NCI-H187 (cell line): ENCODE data around the gene FAR2.
"Not testable (repeated sequence)": the region's sequence is repeated elsewhere in the genome, so short reads cannot be mapped to it uniquely, and the experiment has no call there.

Experiments
- DNase-seq, 2 experiments: peaks; one replicate each; lab custom pipeline; 2025; lab: John Stamatoyannopoulos, UW

The FAR2 gene

GRCh38 chr12:29152981-29153630 lies 4.0 kb downstream of the FAR2 start:
- peak; percentile 52 to 56 for DNase-seq

- DNase-seq: no peak
These were observed 6.0 kb downstream of the FAR2 start for GRCh38 chr12:29155079-29155478.

GRCh38 chr12:29157486-29157946 lies 8.4 kb downstream of the FAR2 start:
- no peak for DNase-seq

- no peak for DNase-seq
These were observed 9.2 kb downstream of the FAR2 start for GRCh38 chr12:29158115-29158763.

- no peak for DNase-seq
These were observed 10.6 kb downstream of the FAR2 start for GRCh38 chr12:29159661-29160060.

- no peak for DNase-seq
These were observed 11.2 kb downstream of the FAR2 start for GRCh38 chr12:29160230-29160629.

- no peak for DNase-seq
These were observed 14.1 kb downstream of the FAR2 start for GRCh38 chr12:29163146-29163545.

GRCh38 chr12:29164477-29165393 lies 15.7 kb downstream of the FAR2 start:
- no peak for DNase-seq

GRCh38 chr12:29167445-29167844 lies 18.4 kb downstream of the FAR2 start:
- no peak for DNase-seq

GRCh38 chr12:29167988-29168387 lies 18.9 kb downstream of the FAR2 start:
- no peak for DNase-seq

GRCh38 chr12:29169978-29170377 lies 20.9 kb downstream of the FAR2 start:
- not testable (repeated sequence) for DNase-seq

- DNase-seq: not testable (repeated sequence)
These were observed 21.5 kb downstream of the FAR2 start for GRCh38 chr12:29170478-29171084.

- DNase-seq: no peak
These were observed 22.6 kb downstream of the FAR2 start for GRCh38 chr12:29171421-29172258.

- DNase-seq: no peak
These were observed 27.9 kb downstream of the FAR2 start for GRCh38 chr12:29176941-29177340.

GRCh38 chr12:29182247-29182646 lies 33.2 kb downstream of the FAR2 start:
- not testable (repeated sequence) for DNase-seq

- DNase-seq: no peak
These were observed 38.7 kb downstream of the FAR2 start for GRCh38 chr12:29187756-29188155.

- no peak for DNase-seq
These were observed 42.3 kb downstream of the FAR2 start for GRCh38 chr12:29191267-29191850.

GRCh38 chr12:29198901-29199300 lies 49.8 kb downstream of the FAR2 start:
- no peak for DNase-seq

GRCh38 chr12:29200586-29200985 lies 51.5 kb downstream of the FAR2 start:
- DNase-seq: no peak

GRCh38 chr12:29201296-29201695 lies 52.2 kb downstream of the FAR2 start:
- DNase-seq: no peak

GRCh38 chr12:29201746-29202145 lies 52.7 kb downstream of the FAR2 start:
- DNase-seq: no peak
